ENCODE data around the gene CBX2. TPM values are rescaled to one million over a fixed set of nuclear protein-coding genes. Genes with fewer than 3 reads are reported as not detected.
A peak's percentile ranks its signal among the peaks of the same experiment; 100 is the strongest.

Gene CBX2
- polyA plus RNA-seq, 2 of the 4 experiments (the other 2 are of a cell fraction) = 7.4 to 16.4 TPM

GRCh38 chr17:79796444-79796762 is 18.5 kb downstream of the CBX2 start:
- Histone ChIP-seq H3K4me3 (peak overlapping the region; percentile 73), H3K9me3 (no peaks in the 10 kb centered on the region), H3K4me1 (peaks cover 35% of the 10 kb centered on the region), H3K4me2 (peak overlapping the region; percentile 84), H3K27ac (peak overlapping the region; percentile 97 to 98)
- POLR2A ChIA-PET = interaction anchor here (0.6 to 5.1 kb wide), 14 partner anchors 9 to 464 kb away, joined by 3 to 58 read pairs (median 6); partner anchors contain the start of genes CBX2, CBX4 and RNF213
- no peak for FAIRE-seq
- WGBS (ENCODE audit: missing lambda C conversion rate) = 2% methylated on average over 17 of the region's 19 CpGs
- CTCF ChIA-PET = interaction anchor here (0.7 to 39.8 kb wide), 8 partner anchors 18 to 196 kb away, joined by 3 to 1281 read pairs (median 8); partner anchors contain the start of genes CBX2 and CBX4
- no peak for TF ChIP-seq SMC3 (IDR thresholded peaks at IDR 0.05)
- TF ChIP-seq TFCP2L1 (CRISPR knock-in tag; IDR thresholded peaks at IDR 0.05) = no peak
- 0 out of 2 replicates have a peak, but pooled peaks have one; percentile 22 for TF ChIP-seq E2F6 (IDR thresholded peaks at IDR 0.05; ENCODE audit: borderline replicate concordance, low read depth)
- no peak for TF ChIP-seq EHF (CRISPR knock-in tag; IDR thresholded peaks at IDR 0.05)
- TF ChIP-seq HDAC2 (IDR thresholded peaks at IDR 0.05) = peak; percentile 50; the same call in 1 of the 2 replicates
- peak; percentile 65 for TF ChIP-seq MAX (IDR thresholded peaks at IDR 0.05)
- TF ChIP-seq CEBPB (IDR thresholded peaks at IDR 0.05) = no peak
- TF ChIP-seq HOXB13 (CRISPR knock-in tag; IDR thresholded peaks at IDR 0.05; ENCODE audit: low read depth) = no peak
- TF ChIP-seq PHF8 (IDR thresholded peaks at IDR 0.05; ENCODE audit: borderline replicate concordance, low read depth) = no peak
- no peak for TF ChIP-seq FOSB (CRISPR knock-in tag; IDR thresholded peaks at IDR 0.05)
- TF ChIP-seq JUN (IDR thresholded peaks at IDR 0.05) = 0 out of 5 replicates have a peak, but pooled peaks of 1 of the 2 experiments have one; percentile 2
- TF ChIP-seq RAD21 (conservative IDR thresholded peaks at IDR 0.05 in 1 of 2, IDR thresholded peaks at IDR 0.05 in 1 of 2) = no peak
- ATAC-seq = no peak
- DNase-seq (ENCODE audit: low read depth in 1 of 2, low spot score in 1 of 2) = no peak

GRCh38 chr17:79796763-79797491 is 19.0 kb downstream of the CBX2 start, which contains the start of gene CBX8:
TSS of gene CBX8 (minus strand) at chr17:79797077. CDS start at chr17:79796998, 79 bp downstream.
- Histone ChIP-seq H3K4me1 (peaks cover 35% of the 10 kb centered on the region), H3K4me2 (peak within 1 kb of the TSS; percentile 90), H3K9me3 (no peaks in the 10 kb centered on the region), H3K4me3 (peak within 1 kb of the TSS; percentile 73), H3K27ac (peak within 1 kb of the TSS; percentile 97 to 98)
- WGBS (ENCODE audit: missing lambda C conversion rate) = 1% methylated on average over 24 of the region's 79 CpGs
- CTCF ChIA-PET = interaction anchor here (0.6 to 39.8 kb wide), 12 partner anchors 18 to 209 kb away, joined by 3 to 1281 read pairs (median 6); partner anchors contain the start of genes CBX2 and CBX4
- ATAC-seq (peak; percentile 65 to 75), FAIRE-seq (peak; percentile 46), DNase-seq (ENCODE audit: low read depth in 1 of 2, low spot score in 1 of 2) (peak; percentile 98 to 100)
- POLR2A ChIA-PET = interaction anchor here (0.6 to 5.1 kb wide), 24 partner anchors 10 to 1408 kb away, joined by 3 to 58 read pairs (median 6); partner anchors contain the start of genes CBX2, CBX4, GAA and RNF213
- peak; percentile 84 for TF ChIP-seq USF2 (IDR thresholded peaks at IDR 0.05)
- TF ChIP-seq POLR2A (IDR thresholded peaks at IDR 0.05; ENCODE audit: low read length) = peak; percentile 74
- TF ChIP-seq FOXS1 (CRISPR knock-in tag; IDR thresholded peaks at IDR 0.05) = no peak
- no peak for TF ChIP-seq ATOH8 (CRISPR knock-in tag; IDR thresholded peaks at IDR 0.05; ENCODE audit: low read depth)
- TF ChIP-seq MAX (IDR thresholded peaks at IDR 0.05) = peak; percentile 68
- peak; percentile 88; the same call in 2 of the 3 replicates for TF ChIP-seq BCL3 (IDR thresholded peaks at IDR 0.05)
- TF ChIP-seq GATA3 (IDR thresholded peaks at IDR 0.05; ENCODE audit: borderline replicate concordance) = 0 out of 2 replicates have a peak, but pooled peaks have one; percentile 39
- no peak for TF ChIP-seq TFCP2L1 (CRISPR knock-in tag; IDR thresholded peaks at IDR 0.05)
- TF ChIP-seq E2F6 (IDR thresholded peaks at IDR 0.05; ENCODE audit: borderline replicate concordance, low read depth) = 0 out of 2 replicates have a peak, but pooled peaks have one; percentile 29
- peak in 1 of 2 experiments; percentile 28; a peak in 1 of 5 replicates for TF ChIP-seq EP300 (IDR thresholded peaks at IDR 0.05)
- TF ChIP-seq CEBPB (IDR thresholded peaks at IDR 0.05) = no peak
- peak; percentile 65; the same call in 1 of the 2 replicates for TF ChIP-seq MYC (IDR thresholded peaks at IDR 0.05; ENCODE audit: borderline replicate concordance, low read length)
- no peak for TF ChIP-seq CTCF (IDR thresholded peaks at IDR 0.05)
- peak; percentile 91 for TF ChIP-seq PBX3 (IDR thresholded peaks at IDR 0.05)
- TF ChIP-seq JUN (IDR thresholded peaks at IDR 0.05) = peak; percentile 72 to 92; a peak in 4 of 5 replicates
- no peak for TF ChIP-seq FOSB (CRISPR knock-in tag; IDR thresholded peaks at IDR 0.05)
- peak; percentile 40 for TF ChIP-seq CHD2 (IDR thresholded peaks at IDR 0.05; ENCODE audit: low read length, partially characterized antibody)
- no peak for TF ChIP-seq HOXB13 (CRISPR knock-in tag; IDR thresholded peaks at IDR 0.05; ENCODE audit: low read depth)
- no peak for TF ChIP-seq HOXB5 (CRISPR knock-in tag; IDR thresholded peaks at IDR 0.05)
- peak; percentile 99 for TF ChIP-seq MAZ (IDR thresholded peaks at IDR 0.05; ENCODE audit: borderline replicate concordance, low read depth, low read length)
- TF ChIP-seq EHF (CRISPR knock-in tag; IDR thresholded peaks at IDR 0.05) = no peak
- 0 out of 2 replicates have a peak, but pooled peaks have one; percentile 1 for TF ChIP-seq NFE2L2 (conservative IDR thresholded peaks at IDR 0.05; ENCODE audit: low read length)
